H1 (cell line): Measurements from ENCODE around the gene SLC25A48. TPM values are rescaled to one million over a fixed set of nuclear protein-coding genes. Genes with fewer than 3 reads are reported as not detected.

Experiments
- CHD2 ChIP-seq: IDR thresholded peaks from 2 replicates; pipeline ENCODE4 v1.6.1; 2012; ENCODE audit warnings: low read length, improper control_type of control experiment
- polyA plus RNA-seq, 7 experiments: library from polyadenylated mRNA; depleted of rRNA in 3 of 7; stranded (reverse) in 5 of 7; unstranded in 2 of 7; fragments of >200 nt in 5 of 7; fragments of 200-250 nt in 2 of 7; gene quantifications; 1 replicate in 5 of 7; 2 replicates in 1 of 7; 4 replicates in 1 of 7; pipeline versions ENCODE4 v1.2.1 to v1.2.3, GENCODE V29; 2011 to 2013; ENCODE audit warnings: missing spikeins in 2 of 7, mixed read lengths in 2 of 7
- total RNA-seq: library from RNA; stranded (reverse); fragmentation: NEBNext Ultra II Directional; extraction: Animal tissue kit (Norgen Biotek cat#: 25700); gene quantifications from 2 replicates; pipeline ENCODE4 v1.2.1, GENCODE V29; 2021

The SLC25A48 gene
- total and polyA plus RNA-seq, 2 of the 8 experiments (the other 6 are each of a cell fraction or from before 2014, with no cell fraction given): 1.3 to 1.8 TPM

GRCh38 chr5:135900276-135900675 lies 65.8 kb downstream of the SLC25A48 start (continued):
- no peak for TF ChIP-seq CHD2
